T-helper 2 cell (primary cell): ENCODE data around the gene MCIDAS.
A peak's percentile ranks its signal among the peaks of the same experiment; 100 is the strongest.

ENCODE experiments used
- DNase-seq, 5 experiments: peaks; one replicate each; pipeline versions ENCODE4 v3.0.0 to v3.0.0-alpha.2; 2012 to 2022

The MCIDAS gene

GRCh38 chr5:55222092-55222984, 4.8 kb downstream of the MCIDAS start:
- no peak for DNase-seq

- peak in 1 of 5 experiments; percentile 40 for DNase-seq
These were observed 6.5 kb downstream of the MCIDAS start for GRCh38 chr5:55220433-55221185.

- no peak for DNase-seq
These were observed 7.3 kb downstream of the MCIDAS start for GRCh38 chr5:55219770-55220169.

DNA sequence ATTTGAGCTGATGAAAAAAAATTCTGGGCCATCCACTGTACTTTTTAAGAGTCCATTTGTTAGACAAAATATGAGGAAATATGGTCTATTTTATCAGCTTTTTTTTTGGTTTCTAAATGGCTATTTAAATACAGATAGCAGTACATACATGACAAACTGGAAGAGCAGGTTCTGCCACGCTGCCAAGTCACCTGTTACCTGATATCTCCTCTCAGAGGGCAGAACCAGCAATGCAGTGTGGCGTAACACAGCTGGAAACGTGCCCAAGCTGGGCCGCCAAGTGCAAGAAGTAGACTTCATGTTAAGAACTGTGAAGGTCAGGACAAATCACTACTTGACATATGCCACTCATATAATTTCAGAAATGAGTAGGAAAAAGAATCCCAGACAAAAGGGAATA, 8.1 kb downstream of the MCIDAS start:
- no peak for DNase-seq

DNA sequence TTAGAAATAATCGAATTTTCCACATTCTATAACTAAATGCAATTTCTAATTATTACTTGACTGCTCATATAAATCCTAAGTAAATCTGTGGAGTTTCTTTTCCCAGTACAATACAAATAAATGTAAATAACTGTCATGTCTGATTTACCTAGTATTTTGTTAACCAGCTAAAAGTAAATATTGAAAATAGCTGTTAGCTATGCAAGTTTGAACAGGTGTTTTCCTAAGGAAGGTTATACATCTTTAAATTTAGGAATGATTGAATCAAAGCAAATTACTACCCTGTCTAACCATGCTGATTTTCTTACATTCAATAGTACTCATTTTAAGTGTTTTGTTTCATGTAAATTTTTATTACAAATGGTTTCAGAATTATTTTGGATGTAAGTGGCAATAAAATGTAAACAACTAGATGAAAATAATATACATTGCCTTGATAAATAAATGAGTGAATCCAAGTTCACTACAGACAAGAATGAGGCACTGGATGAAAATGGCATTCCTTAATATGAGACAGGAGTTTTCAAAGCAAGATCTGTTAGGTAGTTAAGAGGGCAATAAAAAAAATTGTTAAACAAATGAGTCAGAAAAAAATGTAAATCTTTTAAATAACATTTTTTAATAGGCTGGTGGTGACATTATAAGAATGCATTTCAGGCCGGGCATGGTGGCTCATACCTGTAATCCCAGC, 15.8 kb downstream of the MCIDAS start:
- DNase-seq = no peak

DNA sequence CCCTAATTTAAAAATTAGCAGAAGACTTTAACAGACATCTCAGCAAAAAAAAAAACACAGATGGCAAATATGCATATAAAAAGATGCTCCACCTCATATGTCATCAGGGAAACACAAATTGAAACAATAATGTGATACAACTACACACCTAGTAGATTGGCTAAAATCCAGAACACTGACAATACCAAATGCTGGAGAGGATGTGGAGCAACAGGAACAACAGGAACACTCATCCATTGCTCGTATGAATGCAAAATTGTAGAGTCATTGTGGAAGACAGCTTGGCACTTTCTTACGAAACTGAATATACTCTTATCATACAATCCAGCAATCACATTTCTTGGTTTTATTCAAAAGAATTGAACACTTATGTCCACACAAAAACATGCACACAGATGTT, 22.1 kb downstream of the MCIDAS start:
- no peak for DNase-seq

- no peak for DNase-seq
These were observed 36.0 kb downstream of the MCIDAS start for GRCh38 chr5:55191165-55191564.

GRCh38 chr5:55188656-55189540, 38.2 kb downstream of the MCIDAS start:
- no peak for DNase-seq

DNA sequence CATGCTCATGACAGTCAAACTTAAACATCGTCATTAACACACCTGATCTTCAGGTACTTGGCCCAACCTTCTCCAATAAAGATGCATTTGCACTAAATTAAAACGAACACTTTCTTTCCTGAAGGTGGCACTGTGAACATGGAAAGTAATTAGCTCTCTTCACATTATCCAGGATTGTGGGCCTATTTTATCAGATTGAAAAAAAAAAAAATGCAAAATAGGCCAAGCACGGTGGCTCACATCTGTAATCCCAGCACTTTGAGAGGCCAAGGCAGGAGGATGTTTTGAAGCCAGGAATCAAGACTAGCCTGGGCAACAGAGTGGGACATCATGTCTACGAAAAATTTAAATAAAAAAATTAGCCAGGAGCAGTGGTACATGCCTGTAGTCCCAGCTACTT, 39.7 kb downstream of the MCIDAS start:
- no peak for DNase-seq

- no peak for DNase-seq
These were observed 47.1 kb downstream of the MCIDAS start for GRCh38 chr5:55180016-55180415.

DNA sequence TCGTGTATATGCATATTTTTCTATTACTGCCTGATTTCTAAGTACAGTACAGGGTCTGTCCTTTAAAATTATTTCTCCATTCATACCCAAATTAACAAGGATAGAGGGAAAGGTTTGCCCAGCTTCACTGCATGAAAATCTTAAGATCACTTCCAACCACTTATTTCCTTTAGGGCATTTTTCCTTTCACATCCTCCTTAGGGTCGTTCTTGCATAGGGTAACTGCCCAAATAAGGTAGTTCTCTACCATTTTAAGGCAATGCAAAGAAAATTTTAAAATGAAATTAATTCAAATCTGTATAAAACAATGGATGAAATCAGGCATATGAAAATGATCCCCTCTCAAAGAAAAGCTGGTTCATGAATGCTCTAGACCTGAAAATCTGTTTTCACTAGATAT, 50.0 kb downstream of the MCIDAS start:
- DNase-seq = no peak

GRCh38 chr5:55176176-55176818, 50.8 kb downstream of the MCIDAS start:
- DNase-seq = peak in 2 of 5 experiments; percentile 5 to 26

GRCh38 chr5:55175781-55176175, 51.3 kb downstream of the MCIDAS start:
- DNase-seq = no peak

DNA sequence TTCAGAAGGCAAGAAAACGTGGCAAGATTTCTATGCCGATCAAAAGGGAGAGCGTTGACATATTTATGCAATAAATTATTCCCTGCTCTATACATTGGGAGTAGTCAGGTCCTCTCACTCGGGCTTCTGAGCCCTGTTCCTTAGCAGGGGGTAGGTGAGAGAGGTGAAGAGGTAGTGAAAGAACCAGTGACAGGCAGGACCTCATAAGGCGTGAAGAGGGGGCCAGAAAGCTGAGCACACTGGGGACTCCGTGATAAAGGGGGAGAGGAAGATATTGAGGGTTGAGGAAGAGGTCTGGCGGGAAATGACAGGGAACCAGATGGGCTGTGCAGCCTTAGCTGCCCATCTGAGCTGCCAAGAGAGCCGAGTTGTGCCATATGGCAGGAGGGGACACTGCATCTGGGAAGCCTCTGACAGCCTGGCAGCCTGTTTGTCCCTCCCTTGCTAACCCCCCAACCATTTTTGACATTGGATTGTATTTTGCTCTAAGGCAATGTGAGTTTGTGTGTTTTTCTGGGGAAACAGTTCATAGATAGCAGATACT, 53.4 kb downstream of the MCIDAS start:
- no peak for DNase-seq

DNA sequence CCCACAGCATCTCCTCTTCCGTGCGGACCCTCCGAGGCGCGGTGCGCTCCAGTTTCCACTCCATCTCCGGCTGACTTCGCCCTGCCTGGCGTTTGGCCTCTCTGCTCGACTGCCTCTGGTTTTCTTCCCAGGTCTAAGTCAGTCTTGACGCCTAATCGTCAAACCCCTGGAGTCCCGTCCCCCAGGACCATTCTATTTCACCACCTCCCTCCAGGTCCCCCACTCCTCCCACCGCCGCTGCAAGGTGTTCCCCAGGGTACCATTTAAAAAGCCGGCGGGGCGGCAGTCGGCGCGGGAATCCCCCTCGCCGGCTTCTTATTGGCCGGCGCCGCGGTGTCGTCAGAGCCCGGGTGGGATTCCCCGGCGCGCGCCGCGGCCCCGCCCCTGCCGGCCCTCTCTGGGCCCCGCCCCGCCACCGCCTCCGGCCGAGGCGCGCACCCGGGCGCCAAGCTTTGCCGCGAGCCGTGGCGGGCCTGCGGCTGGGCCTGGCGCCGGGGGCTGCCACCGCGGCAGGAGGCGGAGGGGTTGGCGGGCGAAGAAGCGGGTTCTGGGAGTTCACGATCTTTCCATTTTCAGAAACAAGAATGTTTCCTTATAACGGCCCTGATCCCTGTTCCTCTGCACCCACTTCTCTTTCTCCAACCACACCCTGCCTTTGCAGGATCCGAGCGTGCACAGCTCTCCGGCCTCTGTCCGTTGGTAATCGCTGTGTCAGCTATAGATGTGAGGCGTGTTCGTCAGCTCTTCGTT, 54.0 kb downstream of the MCIDAS start, which contains the start of gene CDC20B:
CDC20B (minus strand) TSS at position 241 of the 750 bp plus-strand sequence; CDS start at position 64, 177 bp downstream.
- DNase-seq = peak; percentile 51 to 76 (median 66)

DNA sequence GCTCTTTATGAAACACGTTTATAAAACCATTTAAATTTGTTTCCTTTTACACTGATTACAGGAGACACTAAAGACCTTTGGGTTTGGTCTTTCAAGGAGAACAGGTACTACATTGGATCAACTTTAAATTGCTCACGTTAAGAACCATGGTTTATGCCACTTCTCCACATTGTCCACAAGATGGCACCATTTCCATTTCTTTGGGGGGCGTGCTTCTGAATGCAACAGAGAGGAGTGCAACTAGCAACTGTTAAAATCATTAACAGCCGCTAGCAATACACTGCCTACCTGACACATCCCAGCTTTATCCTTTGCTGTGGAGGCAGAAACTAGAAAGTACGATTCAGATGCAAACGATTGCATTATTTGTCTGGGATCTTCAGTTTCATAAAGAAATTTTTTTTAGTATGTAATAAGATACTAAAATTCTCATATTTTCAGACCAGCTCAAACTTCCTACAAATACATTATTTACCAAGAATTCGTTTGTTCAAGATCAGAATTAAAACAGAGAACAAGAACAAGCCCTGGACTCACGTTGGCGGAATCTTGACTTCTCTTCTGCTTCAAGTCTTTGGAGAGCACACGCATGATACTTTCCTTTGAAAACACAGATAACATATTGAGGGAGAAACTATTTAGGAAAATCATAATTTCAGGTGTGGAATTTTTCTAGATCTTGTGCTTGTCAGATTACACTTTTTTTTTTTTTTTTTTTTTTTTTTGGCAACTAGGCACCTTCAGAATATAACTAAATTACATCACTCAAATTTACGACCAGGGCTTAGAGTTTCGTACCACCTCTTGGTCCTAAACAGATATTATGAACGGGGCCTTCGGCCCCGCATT, 54.8 kb downstream of the MCIDAS start:
- DNase-seq = peak in 4 of 5 experiments; percentile 17 to 86 (median 50)

- DNase-seq = no peak
These were observed 55.6 kb downstream of the MCIDAS start for GRCh38 chr5:55171471-55171870.
